Activated T-helper 1 cell treated with Interleukin-2 at 50 U/mL for 16 hours (primary cell): ENCODE data around the gene CIRBP.
A peak's percentile ranks its signal among the peaks of the same experiment; 100 is the strongest.
"Not testable (repeated sequence)": the region's sequence is repeated elsewhere in the genome, so short reads cannot be mapped to it uniquely, and the experiment has no call there.

Source experiments
- DNase-seq: peaks from one replicate; pipeline ENCODE4 v3.0.0-alpha.2; 2020; ENCODE audit warnings: low read depth

CIRBP gene

DNA sequence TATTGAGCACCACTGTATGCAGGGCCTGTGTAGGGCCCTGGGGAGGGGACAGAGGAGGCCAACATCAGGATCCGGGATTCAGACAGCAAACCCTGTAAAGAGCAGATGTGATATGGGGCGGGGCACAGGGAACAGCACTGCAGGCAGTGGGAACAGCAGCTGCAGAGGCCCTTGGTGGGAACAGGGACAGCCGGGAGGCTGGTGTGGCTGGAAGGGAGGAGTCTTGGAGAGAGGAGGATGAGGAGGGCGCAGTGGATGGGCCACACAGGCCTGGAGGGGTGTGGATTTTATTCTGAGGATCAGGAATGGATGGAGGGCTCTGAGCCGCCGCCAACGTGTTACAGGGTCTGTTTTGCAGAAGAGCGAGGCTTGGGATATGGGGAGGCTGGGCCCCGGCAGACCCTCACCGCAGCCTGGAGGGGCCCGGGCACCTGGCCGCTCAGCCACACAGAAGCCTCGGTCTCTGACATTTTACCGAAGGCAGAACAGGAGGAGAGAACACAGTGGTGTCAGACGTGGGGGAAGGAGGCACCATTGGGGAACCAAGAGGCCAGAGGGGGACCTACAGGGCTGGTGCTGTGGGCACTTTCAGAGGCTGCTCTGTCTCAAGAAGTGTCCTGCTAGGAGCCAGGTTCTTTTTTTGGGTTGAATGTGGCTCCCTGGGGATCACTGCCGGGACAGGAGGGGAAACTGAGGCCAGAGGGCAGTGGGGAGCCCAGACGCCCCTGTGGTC lies 23.5 kb downstream of the CIRBP start:
- no peak for DNase-seq

DNA sequence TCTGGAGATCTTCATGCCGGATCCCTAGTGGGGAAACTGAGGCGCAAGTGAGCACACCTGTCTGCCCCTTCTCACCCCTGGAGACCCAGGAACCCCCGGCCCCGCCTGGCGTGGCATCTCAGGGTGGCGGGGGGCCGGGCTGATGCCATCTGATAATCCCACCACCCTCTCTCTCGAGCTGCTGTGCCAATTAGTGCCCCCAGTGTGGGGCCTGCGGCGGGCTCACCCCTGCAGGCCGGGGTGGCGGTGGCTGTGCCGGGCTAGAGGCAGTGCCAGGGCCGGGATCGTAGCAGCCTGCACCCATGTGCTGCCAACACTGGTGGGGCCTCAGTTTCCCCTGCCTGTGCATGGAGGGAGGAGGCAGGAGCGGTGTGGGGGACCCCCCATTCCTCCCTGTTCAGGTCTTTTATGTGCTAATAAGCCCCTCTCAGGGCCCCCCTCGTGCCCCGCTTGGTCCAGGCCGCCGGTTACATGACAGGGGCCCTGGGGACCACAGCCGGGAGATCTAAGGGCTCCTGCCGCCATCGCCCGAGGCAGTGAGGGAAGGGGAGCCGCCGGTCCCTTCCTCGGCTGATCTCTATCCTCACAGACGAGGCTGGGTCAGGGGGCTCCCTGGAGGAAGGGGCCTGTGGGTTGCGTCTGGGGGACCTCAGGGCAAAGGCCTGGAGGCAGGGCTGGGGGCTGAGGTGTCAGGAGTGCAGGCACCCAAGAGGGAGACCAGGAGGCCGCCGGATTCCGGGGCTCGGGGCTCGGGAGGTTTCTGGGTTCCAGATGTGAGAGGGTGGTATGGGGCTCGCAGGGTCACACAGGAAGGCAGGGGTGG lies 24.9 kb downstream of the CIRBP start:
- no peak for DNase-seq

DNA sequence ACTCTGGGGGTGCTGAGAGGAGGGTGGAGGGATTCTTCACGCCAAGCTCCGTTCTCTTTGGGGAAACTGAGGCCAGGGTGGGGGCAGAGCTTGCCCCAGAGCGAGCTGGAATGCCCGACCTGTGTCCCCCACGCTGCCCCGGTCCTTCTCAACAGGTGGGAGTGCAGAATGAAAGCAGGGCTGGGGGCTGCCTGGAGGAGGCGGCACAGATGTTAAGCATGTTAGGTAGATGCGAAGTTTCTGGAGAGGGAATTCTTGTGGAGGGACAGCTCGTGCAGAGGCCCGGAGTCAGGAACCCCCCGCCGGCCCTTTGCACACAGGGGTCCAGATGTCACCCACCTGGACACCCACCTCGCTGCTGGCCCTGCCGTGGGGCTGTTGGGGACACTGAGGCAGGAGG lies 25.6 kb downstream of the CIRBP start:
- DNase-seq = no peak

DNA sequence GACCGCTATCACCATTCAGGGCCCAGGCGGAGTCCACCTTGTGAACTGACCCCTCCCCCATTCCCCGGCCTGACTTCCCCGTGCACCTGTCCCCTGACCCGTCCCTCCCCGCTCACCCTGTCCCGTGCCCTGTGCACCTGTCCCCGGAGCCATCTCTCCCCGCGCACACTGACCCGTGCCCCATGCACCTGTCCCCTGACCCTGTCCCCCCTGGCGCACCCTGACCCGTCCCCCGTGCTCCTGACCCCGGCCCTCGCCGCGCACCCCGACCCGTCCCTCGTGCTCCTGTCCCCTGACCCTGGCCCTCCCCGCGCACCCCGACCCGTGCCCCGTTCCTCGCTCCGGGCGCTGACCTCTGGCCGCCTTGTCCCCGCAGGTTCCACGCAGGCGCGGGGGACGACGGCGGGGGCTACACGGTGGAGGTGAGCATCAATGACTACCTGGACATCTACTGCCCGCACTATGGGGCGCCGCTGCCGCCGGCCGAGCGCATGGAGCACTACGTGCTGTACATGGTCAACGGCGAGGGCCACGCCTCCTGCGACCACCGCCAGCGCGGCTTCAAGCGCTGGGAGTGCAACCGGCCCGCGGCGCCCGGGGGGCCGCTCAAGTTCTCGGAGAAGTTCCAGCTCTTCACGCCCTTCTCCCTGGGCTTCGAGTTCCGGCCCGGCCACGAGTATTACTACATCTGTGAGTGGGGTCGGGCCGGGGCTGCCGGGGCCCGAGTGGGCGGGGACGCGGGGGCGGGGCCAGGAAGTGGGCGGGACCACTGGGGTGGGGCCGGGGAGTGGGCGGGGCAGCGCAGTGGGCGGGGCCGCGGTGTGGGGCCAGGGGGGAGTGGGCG lies 26.3 kb downstream of the CIRBP start:
- peak; percentile 26 for DNase-seq

DNA sequence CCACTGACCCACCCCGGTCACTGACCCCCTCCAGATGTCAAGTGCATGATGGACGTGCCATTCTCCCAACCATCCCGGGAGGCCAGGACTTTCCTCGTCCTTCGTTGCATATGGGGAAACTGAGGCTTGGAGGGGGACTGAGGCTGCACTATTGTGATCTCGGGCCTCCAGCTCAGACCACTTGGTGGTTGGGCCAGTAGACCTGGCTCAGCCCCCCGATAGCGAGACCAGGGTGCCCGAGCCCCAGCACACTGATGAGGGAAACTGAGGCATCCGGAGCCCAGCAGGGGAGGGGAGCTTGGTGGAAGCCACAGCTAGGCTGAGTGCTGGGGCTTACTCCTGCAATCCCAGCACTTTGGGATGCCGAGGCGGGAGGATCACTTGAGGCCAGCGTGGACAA lies 26.9 kb downstream of the CIRBP start:
- DNase-seq = no peak

DNA sequence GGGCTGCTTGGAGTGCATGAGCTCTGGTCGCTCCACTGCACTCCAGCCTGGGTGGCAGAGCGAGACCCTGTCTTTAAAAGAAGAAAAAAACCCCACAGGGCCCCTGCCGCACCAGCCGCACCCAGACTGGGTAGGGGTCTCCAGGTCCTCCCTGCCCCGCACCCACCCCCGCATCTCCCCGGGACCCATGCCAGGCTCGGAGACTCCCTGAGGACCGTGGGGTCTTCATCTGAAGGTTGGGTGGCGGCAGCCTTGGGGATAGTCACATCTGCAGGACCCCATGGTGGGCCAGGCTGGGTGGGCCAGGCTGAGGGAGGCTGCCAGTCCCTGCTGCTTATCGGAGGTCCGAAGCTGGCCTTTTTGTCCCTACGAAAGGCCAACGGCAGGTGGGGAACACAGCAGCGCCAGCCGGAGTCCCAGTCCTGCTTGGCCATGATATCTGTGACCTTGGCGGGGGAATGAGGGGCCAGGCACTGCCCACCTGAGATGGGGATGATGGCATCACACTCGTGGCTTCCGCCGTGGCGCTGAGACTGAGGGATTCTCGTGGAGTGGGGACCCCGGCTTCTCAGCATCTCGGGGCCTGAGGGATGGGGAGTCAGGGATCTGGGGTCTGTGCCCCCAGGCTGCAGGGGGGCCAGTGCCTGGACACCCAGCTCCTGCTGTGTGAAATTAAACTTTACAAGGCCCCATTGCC lies 27.6 kb downstream of the CIRBP start:
- DNase-seq = no peak

DNA sequence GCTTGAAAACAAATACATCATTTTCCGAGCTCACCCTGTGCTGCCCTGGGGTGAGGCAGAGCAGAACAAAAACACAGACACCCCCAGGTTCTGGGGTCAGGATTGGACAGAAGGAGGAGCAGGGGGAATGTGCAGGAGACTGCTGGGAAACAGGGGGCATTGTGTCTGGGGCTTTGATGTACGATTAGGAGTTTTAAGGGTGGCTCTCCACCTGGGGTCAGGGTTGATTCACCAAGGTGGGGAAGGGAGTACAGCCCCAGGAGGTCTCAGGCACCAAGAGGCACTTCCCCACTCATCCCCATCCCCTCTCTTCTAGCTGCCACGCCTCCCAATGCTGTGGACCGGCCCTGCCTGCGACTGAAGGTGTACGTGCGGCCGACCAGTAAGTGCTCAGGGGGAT lies 29.1 kb downstream of the CIRBP start:
- DNase-seq = no peak

DNA sequence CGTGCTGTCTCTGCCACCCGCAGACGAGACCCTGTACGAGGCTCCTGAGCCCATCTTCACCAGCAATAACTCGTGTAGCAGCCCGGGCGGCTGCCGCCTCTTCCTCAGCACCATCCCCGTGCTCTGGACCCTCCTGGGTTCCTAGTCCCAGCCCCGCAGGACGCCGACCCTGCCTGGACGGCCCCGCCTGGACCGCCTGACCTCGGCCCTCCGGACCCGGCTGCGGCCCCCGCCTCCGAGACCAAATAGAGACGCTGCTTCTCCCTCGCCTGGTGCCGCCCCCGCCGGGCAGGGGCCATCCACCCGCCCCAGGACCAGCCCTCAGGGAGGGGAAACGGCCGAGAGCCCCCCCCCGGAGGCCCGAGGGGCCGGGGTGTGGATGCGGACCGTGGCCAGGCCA lies 30.7 kb downstream of the CIRBP start:
- no peak for DNase-seq

DNA sequence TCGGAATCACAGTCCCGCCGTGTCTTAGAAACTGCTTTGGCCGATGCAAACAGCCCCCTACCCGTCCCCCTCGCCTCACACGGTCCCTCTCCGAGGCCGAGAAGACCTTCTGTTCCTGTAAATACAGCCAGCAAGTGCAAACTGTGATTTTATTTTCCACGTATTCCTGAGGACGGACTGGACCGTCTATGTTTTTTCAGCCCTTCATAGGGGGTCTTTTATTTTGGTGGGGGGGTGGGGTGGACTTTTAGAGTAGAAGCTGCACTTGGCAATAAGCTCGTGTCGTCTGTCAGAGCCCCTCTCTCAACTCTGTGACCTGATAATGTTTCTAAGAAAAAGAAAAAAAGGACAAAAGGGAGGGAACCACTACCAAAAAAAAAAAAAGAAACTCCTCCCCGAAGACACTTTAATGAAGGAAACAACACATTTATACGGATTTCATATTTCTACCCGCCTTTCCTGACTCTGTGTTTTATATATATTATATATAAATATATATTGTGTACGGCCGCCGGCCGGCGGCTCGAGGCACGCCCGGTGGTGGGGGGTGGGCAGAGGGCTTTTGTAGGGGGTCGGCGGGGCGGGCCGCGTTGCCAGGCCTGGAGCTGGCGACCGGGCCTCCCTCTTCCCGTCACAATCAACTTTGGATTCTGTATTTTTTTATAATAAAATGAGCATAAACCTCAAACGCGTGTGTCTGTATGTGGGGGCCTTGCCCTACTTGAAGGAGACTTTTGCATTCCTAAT lies 31.8 kb downstream of the CIRBP start:
- no peak for DNase-seq

DNA sequence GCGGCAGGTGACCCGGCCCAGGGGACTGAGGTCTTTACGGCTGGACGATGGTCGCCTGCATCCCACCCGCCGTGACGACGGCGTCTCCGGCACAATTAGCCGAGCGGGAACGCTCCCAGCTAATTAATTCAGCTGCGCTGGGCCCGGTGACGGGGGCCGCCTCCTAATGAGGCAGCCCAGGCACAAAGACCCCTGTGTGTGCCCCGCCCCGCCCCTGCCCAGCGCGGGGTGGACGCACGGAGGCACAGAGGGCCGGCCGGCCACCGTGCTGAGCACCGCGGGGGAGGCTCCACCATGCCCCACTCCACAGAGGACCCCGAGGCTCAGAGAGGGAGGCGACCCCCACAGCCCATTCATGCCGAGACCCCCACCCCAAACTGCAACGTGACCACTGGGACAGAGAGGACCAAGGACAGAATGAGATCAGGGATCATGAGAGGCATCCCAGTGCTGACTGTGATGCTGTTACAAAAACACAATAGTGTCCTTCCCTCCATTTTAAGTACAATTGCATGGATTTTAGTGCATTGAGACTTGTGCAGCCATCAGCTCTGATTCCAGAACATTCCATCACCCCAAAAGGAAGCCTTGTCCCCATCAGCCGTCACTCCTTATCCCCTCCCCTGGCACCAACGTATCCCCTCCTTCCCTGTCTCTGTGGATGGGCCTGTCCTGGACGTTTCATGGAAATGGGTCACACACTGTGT lies 33.6 kb downstream of the CIRBP start:
- no peak for DNase-seq

DNA sequence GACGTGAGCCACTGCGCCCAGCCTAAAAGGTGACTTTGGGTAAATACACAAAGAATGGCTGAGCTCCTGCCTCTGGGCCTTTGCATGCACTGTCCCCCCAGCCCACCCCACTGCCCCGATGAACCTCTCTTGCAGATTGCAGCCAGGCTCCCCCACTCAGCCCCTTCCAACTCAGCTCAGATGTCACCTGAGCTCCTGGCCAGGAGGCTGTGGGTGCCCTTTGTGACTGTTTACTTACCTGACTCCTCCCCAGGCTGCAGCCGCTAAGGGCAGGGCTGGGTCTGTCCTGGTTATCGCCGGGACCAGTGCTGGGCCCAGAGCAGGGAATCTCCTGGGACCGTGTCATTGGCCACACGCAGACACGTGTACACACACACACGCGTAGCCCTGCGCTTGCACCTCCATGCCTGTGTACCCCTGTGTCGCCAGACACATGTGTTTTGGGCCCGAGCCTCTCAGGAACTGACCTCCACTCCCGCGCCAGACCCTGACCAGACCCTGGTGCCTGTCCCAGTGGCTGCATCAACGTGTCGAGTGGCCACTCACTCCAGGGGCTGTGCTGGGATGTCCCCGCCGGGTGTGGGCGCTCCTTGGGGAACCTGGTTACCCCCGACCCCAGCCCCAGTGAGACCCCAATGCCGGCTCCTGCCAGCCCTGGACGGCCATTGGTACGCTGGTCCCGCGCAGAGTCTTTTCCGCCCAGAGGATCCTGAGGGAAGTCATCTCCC lies 35.2 kb downstream of the CIRBP start:
- no peak for DNase-seq

DNA sequence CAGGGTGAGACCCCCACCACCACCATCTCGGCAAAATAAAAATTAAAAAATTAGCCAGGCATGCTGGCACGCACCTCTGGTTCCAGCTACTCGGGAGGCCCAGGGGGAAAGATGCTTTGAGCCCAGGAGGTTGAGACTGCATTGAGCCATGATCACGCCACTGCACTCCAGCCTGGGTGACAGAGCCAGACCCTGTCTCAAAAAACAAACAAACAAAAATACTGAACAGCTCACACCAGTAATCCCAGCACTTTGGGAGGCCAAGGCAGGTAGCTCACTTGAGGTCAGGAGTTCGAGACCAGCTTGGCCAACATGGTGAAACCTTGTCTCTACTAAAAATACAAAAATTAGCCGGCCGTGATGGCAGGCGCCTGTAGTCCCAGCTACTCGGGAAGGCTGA lies 36.2 kb downstream of the CIRBP start:
- DNase-seq = not testable (repeated sequence)

DNA sequence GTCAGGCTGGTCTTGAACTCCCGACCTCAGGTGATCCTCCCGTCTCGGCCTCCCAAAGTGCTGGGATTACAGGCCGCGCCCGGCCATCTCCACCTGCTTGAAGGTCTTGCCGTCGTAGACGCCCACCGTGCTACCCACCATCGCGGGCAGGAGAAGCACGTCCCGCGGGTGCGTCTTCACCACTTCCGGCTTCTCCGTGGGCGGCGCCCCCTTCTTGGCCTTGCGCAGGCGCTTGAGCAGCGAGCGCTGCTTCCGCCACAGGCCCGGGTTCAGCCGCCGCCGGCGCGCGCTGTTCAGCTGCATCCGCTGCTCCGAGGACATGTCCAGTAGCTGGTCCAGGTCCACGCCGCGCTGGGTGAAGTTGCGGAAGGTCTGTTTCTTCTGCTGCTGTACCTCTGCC lies 38.2 kb downstream of the CIRBP start:
- DNase-seq = no peak

DNA sequence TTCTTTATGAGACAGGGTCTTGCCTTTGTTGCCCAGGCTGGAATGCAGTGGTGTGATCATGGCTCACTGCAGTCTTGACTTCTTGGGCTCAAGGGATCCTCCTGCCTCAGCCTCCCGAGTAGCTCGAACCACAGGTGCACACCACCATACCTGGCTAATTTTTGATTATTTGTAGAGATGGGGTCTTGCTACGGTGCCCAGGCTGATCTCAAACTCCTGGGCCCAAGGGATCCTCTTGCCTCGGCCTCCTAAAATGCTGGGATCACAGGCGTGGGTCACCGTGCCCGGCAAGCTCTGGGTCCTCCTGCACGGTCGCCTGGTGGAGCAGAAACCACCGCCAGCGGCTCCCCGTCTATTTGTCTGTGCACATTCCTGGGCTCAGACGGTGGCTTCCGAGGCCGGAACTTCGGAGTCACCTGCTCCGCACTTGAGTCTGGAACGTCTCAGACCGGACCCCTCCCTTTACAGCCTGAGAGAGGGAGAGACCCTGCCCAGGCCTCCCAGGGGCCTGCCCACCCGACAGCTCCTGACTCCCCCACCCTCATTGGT lies 38.7 kb downstream of the CIRBP start:
- no peak for DNase-seq

DNA sequence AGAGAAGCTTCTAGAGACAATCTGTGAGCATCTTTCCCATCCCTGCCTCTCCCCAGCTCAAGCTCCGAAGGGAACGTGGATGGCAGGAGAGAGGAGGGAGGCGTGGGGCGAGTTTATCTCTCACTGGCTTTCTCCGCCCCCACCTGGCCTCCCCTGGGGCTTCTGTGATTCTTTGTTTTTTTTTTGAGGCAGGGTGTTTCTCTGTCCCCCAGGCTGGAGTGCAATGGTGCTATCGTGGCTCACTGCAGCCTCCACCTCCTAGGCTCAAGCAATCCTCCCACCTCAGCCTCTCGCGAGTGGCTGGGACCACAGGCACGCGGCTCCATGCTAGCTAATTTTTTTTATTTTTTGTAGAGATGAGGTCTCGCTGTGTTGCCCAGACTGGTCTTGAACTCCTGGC lies 39.6 kb downstream of the CIRBP start:
- DNase-seq = no peak

DNA sequence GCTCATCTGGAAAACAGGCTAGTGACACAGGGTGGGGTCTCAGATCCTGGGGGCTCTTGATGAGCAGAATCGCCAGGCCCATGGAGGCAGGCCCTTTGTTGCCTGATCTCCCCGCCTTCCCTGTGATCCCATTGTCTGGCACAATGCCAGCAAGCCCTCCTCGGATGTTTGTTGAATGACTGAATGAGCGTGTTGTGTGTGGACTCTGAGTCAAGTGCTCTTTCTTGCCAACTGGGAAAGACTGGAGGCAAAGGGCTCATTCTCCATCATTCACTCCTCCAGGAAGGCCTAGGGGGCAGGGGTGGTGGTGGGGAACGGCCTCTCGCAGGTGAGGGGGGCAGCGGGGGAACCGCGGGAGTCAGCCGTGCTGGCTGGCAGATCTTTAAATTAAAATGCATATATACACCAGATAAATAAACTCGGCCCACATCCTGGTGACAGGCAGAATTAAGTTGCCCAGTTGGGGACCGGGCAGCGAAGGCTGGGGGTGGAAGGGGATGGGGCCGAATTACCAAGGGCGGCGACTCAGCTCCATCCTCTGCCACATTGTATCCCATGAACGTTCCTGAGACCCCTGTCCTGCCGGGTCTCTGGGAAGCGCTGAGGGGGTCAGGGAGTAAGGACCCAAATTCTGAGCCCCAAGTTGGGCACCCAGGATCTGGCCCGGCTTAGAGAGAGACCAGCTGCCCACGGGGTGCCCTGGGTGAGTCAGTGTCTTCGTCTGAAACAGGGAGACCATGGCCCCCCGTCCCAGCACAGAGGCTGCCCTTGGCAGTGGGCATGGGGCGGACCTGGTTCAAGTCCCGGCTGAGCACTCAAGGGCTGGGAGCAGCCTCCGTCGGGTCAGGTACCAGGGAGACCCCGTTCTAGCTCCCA lies 41.1 kb downstream of the CIRBP start:
- DNase-seq = no peak

DNA sequence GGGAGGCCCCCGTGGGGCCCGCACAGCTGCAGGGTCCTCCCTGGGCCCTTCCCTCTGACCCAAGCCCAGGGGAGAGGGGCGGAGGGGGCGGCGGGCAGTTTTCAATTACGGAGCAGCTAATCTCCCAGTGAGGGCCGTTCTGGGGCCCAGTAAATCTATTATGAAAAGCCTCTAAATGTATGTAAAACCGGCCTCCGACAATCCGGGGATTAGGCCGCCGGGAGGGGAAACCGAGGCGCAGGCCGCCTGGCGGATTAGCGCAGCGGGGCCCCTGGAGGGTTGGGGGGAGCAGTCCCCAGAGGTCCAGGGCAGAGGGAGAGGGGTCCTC lies 41.7 kb downstream of the CIRBP start:
- no peak for DNase-seq

DNA sequence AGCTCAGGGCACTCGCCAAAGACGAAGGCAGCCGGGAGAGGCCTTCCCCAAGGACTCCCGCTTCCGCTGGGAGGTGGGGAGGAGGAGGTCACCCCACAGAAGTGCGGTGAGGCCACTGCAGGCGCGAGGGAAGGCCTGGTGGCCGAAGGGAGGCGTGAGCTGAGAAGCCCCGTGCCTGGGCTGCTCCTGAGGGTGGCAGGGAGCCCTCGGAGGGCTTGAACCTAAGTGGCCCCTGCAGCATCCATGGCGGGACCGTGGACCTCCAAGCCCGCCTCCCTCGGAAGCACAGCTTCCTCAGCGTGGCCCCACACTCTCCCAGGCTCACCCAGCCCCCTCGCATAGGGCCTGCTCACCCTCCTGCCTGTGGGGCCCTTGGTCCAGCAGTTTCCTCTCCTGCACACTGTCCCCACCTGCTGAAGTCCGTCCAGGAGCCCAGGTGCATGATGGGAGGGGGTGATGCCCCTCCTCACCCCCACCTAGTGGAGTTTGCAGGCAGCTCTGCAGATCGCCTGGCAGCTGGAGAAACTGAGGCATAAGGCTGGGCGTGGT lies 42.5 kb downstream of the CIRBP start:
- no peak for DNase-seq
